ENCODE data around the gene UBIAD1. TPM values are rescaled to one million over a fixed set of nuclear protein-coding genes. Genes with fewer than 3 reads are reported as not detected.

The UBIAD1 gene
- total and polyA plus RNA-seq, 2 of the 13 experiments (the other 11 are each of a cell fraction or from before 2014, with no cell fraction given), result 16.9 to 20.4 TPM

GRCh38 chr1:11267350-11268337 is 5.4 kb upstream of the UBIAD1 start (continued):
- TF ChIP-seq ELF3 (CRISPR knock-in tag; IDR thresholded peaks at IDR 0.05) (peak; percentile 96), SMC3 (IDR thresholded peaks at IDR 0.05; ENCODE audit: low read length) (peak; percentile 26; the same call in 1 of the 2 replicates), CEBPB (IDR thresholded peaks at IDR 0.05; ENCODE audit: borderline replicate concordance, low read depth, low read length) (peak; percentile 93), ZSCAN29 (CRISPR knock-in tag; conservative IDR thresholded peaks at IDR 0.05) (0 out of 2 replicates have a peak, but pooled peaks have one; percentile 51), HMGXB3 (CRISPR knock-in tag; IDR thresholded peaks at IDR 0.05; ENCODE audit: borderline replicate concordance) (peak; percentile 72; the same call in 1 of the 2 replicates), ZNF710 (CRISPR knock-in tag; IDR thresholded peaks at IDR 0.05; ENCODE audit: borderline replicate concordance) (peak; percentile 74; the same call in 1 of the 2 replicates), CHD4 (IDR thresholded peaks at IDR 0.05; ENCODE audit: borderline replicate concordance, low read length) (peak; percentile 65; the same call in 1 of the 2 replicates), FOXP1 (IDR thresholded peaks at IDR 0.05) (peak; percentile 84), FOXP1 (CRISPR knock-in tag; IDR thresholded peaks at IDR 0.05) (peak; percentile 94), ZMYM3 (CRISPR knock-in tag; IDR thresholded peaks at IDR 0.05) (peak; percentile 88), ZGPAT (CRISPR knock-in tag; IDR thresholded peaks at IDR 0.05) (peak; percentile 79), ZNF770 (CRISPR knock-in tag; IDR thresholded peaks at IDR 0.05) (peak; percentile 71), PAXIP1 (CRISPR knock-in tag; conservative IDR thresholded peaks at IDR 0.05) (peak; percentile 89)

Data from HepG2 (cell line).